ENCODE results near the gene BEND6. TPM values are rescaled to one million over a fixed set of nuclear protein-coding genes. Genes with fewer than 3 reads are reported as not detected.

The BEND6 gene
- total RNA-seq, 1 experiment from 2014 or later = not detected

DNA sequence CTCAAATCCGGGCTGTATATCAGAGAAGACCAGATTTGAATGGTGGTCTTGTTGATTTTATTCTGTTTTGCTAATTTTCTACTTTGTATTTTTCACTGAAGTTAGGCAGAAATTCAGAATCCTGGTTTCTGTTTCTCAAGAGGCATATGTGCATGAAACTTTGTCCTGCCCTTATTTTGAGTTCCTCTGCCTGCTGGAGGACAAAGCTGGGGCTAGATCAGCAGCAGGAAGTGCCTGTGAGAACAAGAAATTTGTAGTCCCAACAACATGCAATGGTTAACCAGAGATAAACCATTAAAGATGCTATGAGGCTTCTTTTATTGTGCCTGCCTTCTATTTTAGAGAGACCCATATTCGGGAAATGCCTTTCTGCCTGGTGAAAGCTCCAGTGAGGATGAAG, 37.1 kb downstream of the BEND6 start:
- H3K36me3 ChIP-seq (ENCODE audit: control insufficient read depth, insufficient read depth, low read length) = no peaks in the 10 kb centered on the region
- Mint-ChIP-seq H3K4me1 (ENCODE audit: low read depth, unreplicated experiment) (no peaks in the 10 kb centered on the region), H3K27me3 (ENCODE audit: insufficient read depth, unreplicated experiment) (peaks cover 16% of the 10 kb centered on the region), H3K9me3 (ENCODE audit: unreplicated experiment) (no peaks in the 10 kb centered on the region), H3K36me3 (ENCODE audit: insufficient read depth, unreplicated experiment) (no peaks in the 10 kb centered on the region), H3K4me3 (ENCODE audit: unreplicated experiment) (no peak overlapping the region), H3K27ac (ENCODE audit: unreplicated experiment) (no peak overlapping the region)
- intact Hi-C loops (cut with micrococcal nuclease; ENCODE audit: unreplicated experiment) = no loop called here
- no peak overlapping the region for H3K4me3 ChIP-seq (ENCODE audit: low read depth, low read length)
- H3K4me1 ChIP-seq = no peaks in the 10 kb centered on the region
- no peak for DNase-seq
- no peaks in the 10 kb centered on the region for H3K9me3 ChIP-seq
- CTCF ChIA-PET = no interaction called here
- TF ChIP-seq, protein P1, sequence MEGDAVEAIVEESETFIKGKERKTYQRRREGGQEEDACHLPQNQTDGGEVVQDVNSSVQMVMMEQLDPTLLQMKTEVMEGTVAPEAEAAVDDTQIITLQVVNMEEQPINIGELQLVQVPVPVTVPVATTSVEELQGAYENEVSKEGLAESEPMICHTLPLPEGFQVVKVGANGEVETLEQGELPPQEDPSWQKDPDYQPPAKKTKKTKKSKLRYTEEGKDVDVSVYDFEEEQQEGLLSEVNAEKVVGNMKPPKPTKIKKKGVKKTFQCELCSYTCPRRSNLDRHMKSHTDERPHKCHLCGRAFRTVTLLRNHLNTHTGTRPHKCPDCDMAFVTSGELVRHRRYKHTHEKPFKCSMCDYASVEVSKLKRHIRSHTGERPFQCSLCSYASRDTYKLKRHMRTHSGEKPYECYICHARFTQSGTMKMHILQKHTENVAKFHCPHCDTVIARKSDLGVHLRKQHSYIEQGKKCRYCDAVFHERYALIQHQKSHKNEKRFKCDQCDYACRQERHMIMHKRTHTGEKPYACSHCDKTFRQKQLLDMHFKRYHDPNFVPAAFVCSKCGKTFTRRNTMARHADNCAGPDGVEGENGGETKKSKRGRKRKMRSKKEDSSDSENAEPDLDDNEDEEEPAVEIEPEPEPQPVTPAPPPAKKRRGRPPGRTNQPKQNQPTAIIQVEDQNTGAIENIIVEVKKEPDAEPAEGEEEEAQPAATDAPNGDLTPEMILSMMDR (IDR thresholded peaks at IDR 0.05; ENCODE audit: insufficient read depth in 1 of 2, low read depth in 1 of 2, low read length in 1 of 2, severe bottlenecking in 1 of 2, unreplicated experiment in 1 of 2) = no peak
- H3K27me3 ChIP-seq (replicated peaks; ENCODE audit: control insufficient read depth, insufficient read depth, low read length) = no peaks in the 10 kb centered on the region
- no TSS peak for BruUV-seq (replicated peaks)
- POLR2A ChIA-PET = no interaction called here

DNA sequence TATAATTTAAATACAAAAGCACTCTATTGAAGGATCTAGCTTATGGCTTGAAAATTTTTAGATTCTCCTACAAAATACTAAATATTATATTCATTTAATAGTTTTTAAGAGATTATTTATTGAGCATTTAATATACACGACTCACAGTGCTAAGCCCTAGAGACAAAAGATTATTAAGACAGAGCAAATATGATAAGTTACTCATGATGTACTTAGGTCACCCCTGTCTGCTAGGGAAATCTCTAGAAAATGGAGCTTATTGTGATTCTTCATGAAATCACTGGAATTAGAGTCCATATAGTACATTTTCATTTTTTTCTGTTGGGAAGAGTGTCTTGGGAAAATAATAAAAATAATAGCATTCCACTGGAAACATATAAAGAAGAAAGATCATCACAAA, 37.8 kb downstream of the BEND6 start:
- no peak overlapping the region for H3K4me3 Mint-ChIP-seq (ENCODE audit: unreplicated experiment)
- ChIA-PET POLR2A (no interaction called here), CTCF (no interaction called here)
- TF ChIP-seq, protein P1 (IDR thresholded peaks at IDR 0.05; ENCODE audit: insufficient read depth in 1 of 2, low read depth in 1 of 2, low read length in 1 of 2, severe bottlenecking in 1 of 2, unreplicated experiment in 1 of 2) = no peak
- H3K27me3 Mint-ChIP-seq (ENCODE audit: insufficient read depth, unreplicated experiment) = peaks cover 16% of the 10 kb centered on the region
- no peaks in the 10 kb centered on the region for H3K36me3 Mint-ChIP-seq (ENCODE audit: insufficient read depth, unreplicated experiment)
- H3K4me1 Mint-ChIP-seq (ENCODE audit: low read depth, unreplicated experiment) = no peaks in the 10 kb centered on the region
- Histone ChIP-seq H3K9me3 (no peaks in the 10 kb centered on the region), H3K27me3 (replicated peaks; ENCODE audit: control insufficient read depth, insufficient read depth, low read length) (no peaks in the 10 kb centered on the region), H3K4me1 (no peaks in the 10 kb centered on the region), H3K4me3 (ENCODE audit: low read depth, low read length) (no peak overlapping the region), H3K36me3 (ENCODE audit: control insufficient read depth, insufficient read depth, low read length) (no peaks in the 10 kb centered on the region)
- no peak overlapping the region for H3K27ac Mint-ChIP-seq (ENCODE audit: unreplicated experiment)
- H3K9me3 Mint-ChIP-seq (ENCODE audit: unreplicated experiment) = no peaks in the 10 kb centered on the region
- intact Hi-C loops (cut with micrococcal nuclease; ENCODE audit: unreplicated experiment) = no loop called here
- no TSS peak for BruUV-seq (replicated peaks)
- DNase-seq = no peak

DNA sequence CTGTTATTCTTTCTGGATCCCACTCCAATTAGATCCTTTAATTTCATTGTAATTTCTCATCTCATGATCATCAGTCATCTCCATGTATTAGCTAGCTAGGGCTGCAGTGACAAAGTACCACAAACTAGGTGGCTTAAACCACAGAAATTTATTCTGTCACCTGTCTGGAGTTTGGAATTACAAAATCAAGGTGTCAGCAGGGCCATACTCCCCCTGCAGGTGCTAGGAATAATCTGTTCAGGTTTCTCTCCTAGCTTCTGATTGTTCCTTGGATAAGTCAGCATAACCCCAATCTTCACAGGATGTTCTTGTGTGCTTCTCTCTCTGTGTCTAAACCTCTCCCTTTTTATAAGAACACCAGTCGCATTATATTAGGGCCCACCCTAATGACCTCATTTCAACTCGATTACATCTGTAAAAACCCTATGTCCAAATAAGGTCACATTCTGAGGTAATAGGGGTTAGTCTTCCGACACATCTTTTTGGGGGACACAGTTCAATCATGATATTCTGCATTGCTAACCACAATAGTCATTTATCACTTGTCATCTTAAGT, 40.5 kb downstream of the BEND6 start:
- no TSS peak for BruUV-seq (replicated peaks)
- H3K4me3 ChIP-seq (ENCODE audit: low read depth, low read length) = no peak overlapping the region
- TF ChIP-seq, protein P1 (IDR thresholded peaks at IDR 0.05; ENCODE audit: insufficient read depth in 1 of 2, low read depth in 1 of 2, low read length in 1 of 2, severe bottlenecking in 1 of 2, unreplicated experiment in 1 of 2) = peak; percentile 49 to 55
- Mint-ChIP-seq H3K27ac (ENCODE audit: unreplicated experiment) (no peak overlapping the region), H3K4me1 (ENCODE audit: low read depth, unreplicated experiment) (no peaks in the 10 kb centered on the region), H3K36me3 (ENCODE audit: insufficient read depth, unreplicated experiment) (no peaks in the 10 kb centered on the region), H3K9me3 (ENCODE audit: unreplicated experiment) (peaks cover 9% of the 10 kb centered on the region), H3K4me3 (ENCODE audit: unreplicated experiment) (no peak overlapping the region), H3K27me3 (ENCODE audit: insufficient read depth, unreplicated experiment) (peaks cover 9% of the 10 kb centered on the region)
- DNase-seq = peak in 1 of 2 experiments; percentile 18
- intact Hi-C loops (cut with micrococcal nuclease; ENCODE audit: unreplicated experiment) = loop anchor here (1.0 to 2.0 kb wide), 2 partner anchors 41 to 92 kb away; partner anchors contain the start of gene BEND6
- CTCF ChIA-PET = interaction anchor here (0.6 to 1.5 kb wide), 5 partner anchors 8 to 177 kb away, joined by 3 to 6 read pairs (median 4); partner anchors contain the start of genes BAG2 and BEND6
- POLR2A ChIA-PET = no interaction called here
- no peaks in the 10 kb centered on the region for H3K9me3 ChIP-seq
- H3K36me3 ChIP-seq (ENCODE audit: control insufficient read depth, insufficient read depth, low read length) = no peaks in the 10 kb centered on the region
- no peaks in the 10 kb centered on the region for H3K4me1 ChIP-seq
- no peaks in the 10 kb centered on the region for H3K27me3 ChIP-seq (replicated peaks; ENCODE audit: control insufficient read depth, insufficient read depth, low read length)

Measured in Caco-2 (cell line).